ENCODE results near the gene CFAP57. TPM values are rescaled to one million over a fixed set of nuclear protein-coding genes. Genes with fewer than 3 reads are reported as not detected.

CFAP57 gene
- total and polyA plus RNA-seq, 2 donors (not counting 1 experiment from before 2014, with no cell fraction given), result 0.07 to 0.44 TPM

GRCh38 chr1:43220905-43221778 lies 49.0 kb downstream of the CFAP57 start:
- ChIA-PET CTCF (interaction anchor here (0.7 to 17.5 kb wide), 7 partner anchors 23 to 542 kb away, joined by 3 to 332 read pairs (median 3); no protein-coding TSS in a partner anchor), POLR2A (interaction anchor here (0.7 to 0.8 kb wide), 2 partner anchors 147 to 405 kb away, joined by 3 to 4 read pairs; partner anchors contain the start of gene ELOVL1)
- H3K79me2 ChIP-seq (ENCODE audit: control insufficient read depth, insufficient read depth, low read length), result no peaks in the 10 kb centered on the region
- WGBS (ENCODE audit: insufficient coverage), result 48% methylated on average over 4 of the region's 7 CpGs
- peaks cover 23 to 26% of the 10 kb centered on the region in 2 donors for H3K4me1 ChIP-seq (ENCODE audit: control insufficient read depth in 2 of 2, insufficient read depth in 2 of 2, low read length in 2 of 2)
- peak overlapping the region; percentile 80 for H2AFZ ChIP-seq (ENCODE audit: insufficient read depth, low read depth, low read length, poor library complexity, severe bottlenecking)
- Mint-ChIP-seq H3K4me3 (peak overlapping the region; percentile 67), H3K27me3 (no peaks in the 10 kb centered on the region), H3K27ac (peak overlapping the region; percentile 96), H3K9me3 (ENCODE audit: insufficient read depth) (no peaks in the 10 kb centered on the region), H3K4me1 (peaks cover 27% of the 10 kb centered on the region)
- peak overlapping the region; percentile 68 to 69 for H3K27ac ChIP-seq (ENCODE audit: low read length in 2 of 2)
- H3K9me3 ChIP-seq (ENCODE audit: control extremely low read depth in 1 of 3, control insufficient read depth in 2 of 3, insufficient read depth in 1 of 3, low read length in 2 of 3), result no peaks in the 10 kb centered on the region
- no peaks in the 10 kb centered on the region for H3K27me3 ChIP-seq (replicated peaks in 1 of 4; ENCODE audit: control extremely low read depth in 1 of 4, control insufficient read depth in 3 of 4, insufficient read depth in 4 of 4, low read length in 3 of 4)
- TF ChIP-seq EZH2 (IDR thresholded peaks at IDR 0.05; ENCODE audit: borderline replicate concordance, insufficient read depth, low read depth, low read length, poor library complexity, severe bottlenecking) (no peak), CTCF (IDR thresholded peaks at IDR 0.05) (no peak)
- H3K36me3 ChIP-seq (replicated peaks in 1 of 2; ENCODE audit: control extremely low read depth in 1 of 2, control insufficient read depth in 1 of 2, extremely low read depth in 1 of 2, insufficient read depth in 2 of 2, low read length in 1 of 2), result no peaks in the 10 kb centered on the region
- H3K4me2 ChIP-seq (replicated peaks; ENCODE audit: low read depth, low read length, poor library complexity, severe bottlenecking), result peak overlapping the region; percentile 58
- intact Hi-C loops (cut with micrococcal nuclease), result loop anchor here (2.0 kb wide), 1 partner anchor 18 kb away; no protein-coding TSS in a partner anchor
- ATAC-seq (ENCODE audit: low read depth) (peak; percentile 88), DNase-seq (peak; percentile 71)
- peak overlapping the region; percentile 13 for H3K9ac ChIP-seq (ENCODE audit: low read length)
- peak overlapping the region in 1 of 5 experiments; percentile 21 for H3K4me3 ChIP-seq (ENCODE audit: control extremely low read depth in 1 of 5, extremely low read depth in 1 of 5, insufficient read depth in 1 of 5, low read depth in 2 of 5, low read length in 4 of 5)
- H4K20me1 ChIP-seq (ENCODE audit: control insufficient read depth, insufficient read depth, low read length, poor library complexity, severe bottlenecking), result no peaks in the 10 kb centered on the region
